Endothelial cell of umbilical vein (primary cell): ENCODE results near the gene PLXNA1. TPM values are rescaled to one million over a fixed set of nuclear protein-coding genes. Genes with fewer than 3 reads are reported as not detected.

Experiments
- BruUV-seq: library from RNA; stranded (reverse); fragments of 400-500 nt; replicated peaks from 2 replicates; lab custom pipeline; 2021; lab: Mats Ljungman, UMichigan
- CTCF ChIA-PET: fragments of 300-600, 350-600 bp; sonication (Branson Sonifier 250); formaldehyde crosslinking; loops from one replicate; lab custom pipeline; 2021; ENCODE audit warnings: antibody characterized with exemption, inconsistent platforms; lab: Charles Lee
- POLR2A ChIA-PET: fragments of 300-600, 350-600 bp; sonication (Branson Sonifier 250); formaldehyde crosslinking; loops from one replicate; lab custom pipeline; 2021; ENCODE audit warnings: antibody characterized with exemption, inconsistent platforms; lab: Charles Lee
- DNase-seq: peaks from one replicate; pipeline ENCODE4 v3.0.0-alpha.2; 2011; ENCODE audit warnings: low read depth, low spot score
- FAIRE-seq: peaks from 2 replicates; lab custom pipeline; 2011; peaks lifted over from hg19 to GRCh38; lab: Jason Lieb, UNC
- H2AFZ ChIP-seq: 2 replicates; pipeline ENCODE4 v1.6.0; 2012; ENCODE audit warnings: low read depth, low read length, control low read depth, inconsistent platforms
- H3K27ac ChIP-seq: 2 replicates; pipeline ENCODE4 v1.5.1; 2011; ENCODE audit warnings: low read depth, mild to moderate bottlenecking, control low read depth, low read length, moderate library complexity; ENCODE audit not compliant: insufficient read depth
- H3K27me3 ChIP-seq, 2 experiments: 2 replicates each; pipeline versions ENCODE4 v1.6.0 to v1.6.1; 2011; ENCODE audit warnings: low read length in 2 of 2, mixed read lengths in 1 of 2; ENCODE audit not compliant: control insufficient read depth in 2 of 2, insufficient read depth in 2 of 2
- H3K36me3 ChIP-seq, 2 experiments: 2 replicates in 1 of 2; 3 replicates in 1 of 2; pipeline ENCODE4 v1.5.1; 2011; ENCODE audit warnings: low read length in 2 of 2, mild to moderate bottlenecking in 1 of 2, moderate library complexity in 1 of 2; ENCODE audit not compliant: control insufficient read depth in 2 of 2, insufficient read depth in 2 of 2; ENCODE audit errors: extremely low read depth in 1 of 2
- H3K4me1 ChIP-seq: 3 replicates; pipeline ENCODE4 v1.5.1; 2011; ENCODE audit warnings: mild to moderate bottlenecking, low read length; ENCODE audit not compliant: control insufficient read depth, insufficient read depth; ENCODE audit errors: extremely low read depth
- H3K4me2 ChIP-seq: 2 replicates; pipeline ENCODE4 v1.6.1; 2011; ENCODE audit warnings: low read length, control low read depth, mixed read lengths; ENCODE audit not compliant: insufficient read depth
- H3K4me3 ChIP-seq, 3 experiments: fragments of 200-600 bp in 1 of 3; sonication (generic), shearing (Covaris generic) in 1 of 3; replicated peaks in 1 of 3; 2 replicates each; pipeline ENCODE4 v1.5.1; 2011 to 2016; ENCODE audit warnings: control low read depth in 3 of 3, low read length in 3 of 3, mild to moderate bottlenecking in 2 of 3, inconsistent platforms in 1 of 3, low read depth in 1 of 3, moderate library complexity in 1 of 3; ENCODE audit not compliant: insufficient read depth in 1 of 3
- H3K79me2 ChIP-seq: 2 replicates; pipeline ENCODE4 v1.6.0; 2012; ENCODE audit warnings: low read length, inconsistent platforms; ENCODE audit not compliant: control insufficient read depth, insufficient read depth
- H3K9ac ChIP-seq: replicated peaks from 2 replicates; pipeline ENCODE3; 2011; ENCODE audit warnings: low read length, control low read depth; ENCODE audit not compliant: insufficient read depth; ENCODE audit errors: extremely low read depth
- H3K9me1 ChIP-seq: replicated peaks from 3 replicates; pipeline ENCODE4 v1.6.0; 2011; ENCODE audit warnings: mild to moderate bottlenecking, low read length; ENCODE audit not compliant: control insufficient read depth, insufficient read depth; ENCODE audit errors: extremely low read depth
- H3K9me3 ChIP-seq: replicated peaks from 2 replicates; pipeline ENCODE4 v1.5.1; 2012; ENCODE audit warnings: low read length, inconsistent platforms; ENCODE audit not compliant: control insufficient read depth, insufficient read depth
- H4K20me1 ChIP-seq: replicated peaks from 2 replicates; pipeline ENCODE3; 2011; ENCODE audit warnings: mild to moderate bottlenecking, low read length; ENCODE audit not compliant: control insufficient read depth, insufficient read depth; ENCODE audit errors: extremely low read depth
- CTCF ChIP-seq, 2 donors: IDR thresholded peaks; 1 replicate in 1 of 2; 2 replicates in 1 of 2; pipeline ENCODE4 v1.5.1; 2011; ENCODE audit warnings: low read length in 2 of 2, mild to moderate bottlenecking in 2 of 2, moderate library complexity in 2 of 2, control low read depth in 1 of 2, inconsistent platforms in 1 of 2, low read depth in 1 of 2; ENCODE audit not compliant: insufficient read depth in 1 of 2; ENCODE audit errors: extremely low read depth in 1 of 2
- EZH2 ChIP-seq: IDR thresholded peaks from 2 replicates; pipeline ENCODE4 v1.6.1; 2012; ENCODE audit warnings: borderline replicate concordance, low read depth, mild to moderate bottlenecking, moderate library complexity, low read length, inconsistent platforms; ENCODE audit not compliant: severe bottlenecking
- FOS ChIP-seq: IDR thresholded peaks from 2 replicates; pipeline ENCODE4 v1.6.1; 2011; ENCODE audit warnings: mild to moderate bottlenecking, low read length, moderate library complexity, borderline replicate concordance; ENCODE audit not compliant: insufficient read depth
- GATA2 ChIP-seq: IDR thresholded peaks from 2 replicates; pipeline ENCODE4 v1.7.0; 2011; ENCODE audit warnings: low read depth, mild to moderate bottlenecking, moderate library complexity, mixed read lengths, low read length; ENCODE audit not compliant: insufficient read length, insufficient read depth
- JUN ChIP-seq: IDR thresholded peaks from 2 replicates; pipeline ENCODE4 v1.6.1; 2011; ENCODE audit warnings: borderline replicate concordance, low read depth; ENCODE audit not compliant: insufficient read length, insufficient read depth
- MYC ChIP-seq: IDR thresholded peaks from one replicate; pipeline ENCODE4 v1.6.1; 2011; ENCODE audit warnings: mild to moderate bottlenecking, low read depth, low read length
- POLR2A ChIP-seq: IDR thresholded peaks from 2 replicates; pipeline ENCODE4 v1.6.1; 2012; ENCODE audit warnings: low read depth, mild to moderate bottlenecking, control low read depth, low read length
- POLR2AphosphoS5 ChIP-seq: IDR thresholded peaks from 2 replicates; pipeline ENCODE4 v1.6.1; 2012; ENCODE audit warnings: low read depth, mild to moderate bottlenecking, control low read depth, low read length, moderate library complexity; ENCODE audit not compliant: insufficient read depth
- dilution Hi-C: fragments of 300-500 bp; cut with MboI; formaldehyde crosslinking; loops from one replicate; pipeline ENCODE4 v1.15.0; 2019; ENCODE audit warnings: low sequenced_read_pairs; ENCODE audit not compliant: extremely low pct_ligation_motif_present
- intact Hi-C: fragments of 100-400 bp; cut with micrococcal nuclease; formaldehyde crosslinking; loops from one replicate; pipeline ENCODE4 v1.10.0; 2022
- polyA plus RNA-seq, 4 experiments: library from polyadenylated mRNA; depleted of rRNA in 3 of 4; stranded (reverse) in 3 of 4; unstranded in 1 of 4; fragments of >200 nt; gene quantifications; 2 replicates each; pipeline versions ENCODE4 v1.2.1 to v1.2.3, GENCODE V29; 2011 to 2012; ENCODE audit warnings: missing spikeins in 1 of 4
- total RNA-seq: library from RNA; stranded (reverse); gene quantifications from 2 replicates; pipeline ENCODE4 v1.2.3, GENCODE V29; 2021
- TF ChIP-seq, protein P1 (sequence below): IDR thresholded peaks from 2 replicates; pipeline ENCODE4 v1.6.1; 2011; ENCODE audit not compliant: insufficient read depth, insufficient read length

Gene PLXNA1
- total and polyA plus RNA-seq, 2 donors (not counting 3 experiments of a cell fraction or from before 2014, with no cell fraction given): 14.1 to 18.4 TPM

DNA sequence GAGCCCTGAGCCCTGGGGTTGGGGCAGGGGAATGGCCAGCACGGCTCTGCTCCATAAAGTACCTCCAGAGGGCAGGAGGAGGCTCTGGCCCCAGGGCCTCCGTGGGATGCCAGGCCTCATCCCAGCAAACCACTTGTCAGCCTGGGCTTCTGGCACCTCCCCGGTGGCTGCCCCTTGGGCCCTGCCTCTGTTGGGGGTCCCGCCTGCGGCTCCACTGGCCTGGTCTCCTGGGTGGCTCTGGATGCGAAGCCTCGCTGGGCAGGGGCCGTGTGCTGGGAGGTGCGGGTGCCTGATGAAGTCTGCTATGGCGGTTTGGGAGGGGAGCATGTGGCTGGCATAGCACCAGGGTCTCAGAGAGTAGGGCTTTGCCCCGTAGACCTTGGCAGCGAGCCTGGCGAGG is 37.6 kb downstream of the PLXNA1 start:
- H3K36me3 ChIP-seq: peaks cover 0 to 3% of the 10 kb centered on the region in 2 experiments
- FAIRE-seq (no peak), DNase-seq (no peak)
- no TSS peak for BruUV-seq
- no peak overlapping the region for H3K4me2 ChIP-seq
- H3K4me1 ChIP-seq: no peaks in the 10 kb centered on the region
- H3K9me1 ChIP-seq: no peaks in the 10 kb centered on the region
- no peaks in the 10 kb centered on the region for H4K20me1 ChIP-seq
- no peak overlapping the region for H2AFZ ChIP-seq
- H3K79me2 ChIP-seq: no peaks in the 10 kb centered on the region
- no peak for TF ChIP-seq JUN
- no peak for TF ChIP-seq GATA2
- no peak overlapping the region for H3K9ac ChIP-seq
- H3K4me3 ChIP-seq: no peak overlapping the region
- dilution Hi-C loops: no loop called here
- H3K27me3 ChIP-seq: no peaks in the 10 kb centered on the region
- POLR2A ChIA-PET: no interaction called here
- CTCF ChIA-PET: no interaction called here
- intact Hi-C loops: no loop called here
- H3K9me3 ChIP-seq: no peaks in the 10 kb centered on the region
- no peak overlapping the region for H3K27ac ChIP-seq

DNA sequence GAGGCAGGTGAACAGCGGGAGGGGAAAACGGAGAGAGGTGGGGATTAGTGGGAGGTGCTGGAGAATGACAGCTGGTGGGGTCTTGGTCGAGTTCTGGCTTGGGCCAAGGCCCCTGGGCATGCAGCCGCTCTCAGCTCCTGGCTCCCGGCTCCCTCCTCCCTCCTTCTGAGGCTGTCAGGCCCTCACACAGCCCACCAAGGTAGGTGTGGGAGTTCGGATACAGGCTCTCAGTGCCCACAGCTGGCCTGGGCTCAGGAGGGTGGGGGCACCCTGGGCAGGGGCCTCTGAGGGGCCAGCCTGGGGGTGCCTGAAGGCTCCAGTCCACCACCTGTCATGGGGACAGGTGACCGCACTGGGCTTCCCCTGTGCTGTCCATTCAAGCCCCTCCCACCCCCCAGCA is 39.9 kb downstream of the PLXNA1 start:
- Histone ChIP-seq H3K9me3 (no peaks in the 10 kb centered on the region), H3K36me3 (peaks cover 0 to 1% of the 10 kb centered on the region in 2 experiments), H3K27me3 (no peaks in the 10 kb centered on the region), H3K79me2 (no peaks in the 10 kb centered on the region), H3K27ac (no peak overlapping the region), H3K9me1 (no peaks in the 10 kb centered on the region), H3K4me3 (no peak overlapping the region), H3K4me1 (no peaks in the 10 kb centered on the region), H3K9ac (no peak overlapping the region), H4K20me1 (no peaks in the 10 kb centered on the region), H2AFZ (no peak overlapping the region), H3K4me2 (no peak overlapping the region)
- intact Hi-C loops (no loop called here), dilution Hi-C loops (no loop called here)
- POLR2A ChIA-PET: no interaction called here
- no peak for FAIRE-seq
- CTCF ChIA-PET: no interaction called here
- DNase-seq: no peak
- TF ChIP-seq EZH2 (no peak), GATA2 (no peak), POLR2AphosphoS5 (no peak), FOS (no peak), CTCF (IDR thresholded peaks at IDR 0.05; ENCODE audit: extremely low read depth in 1 of 2, insufficient read depth in 1 of 2, low read depth in 1 of 2, low read length in 2 of 2) (no peak), MYC (no peak), POLR2A (no peak)
- TF ChIP-seq, protein P1, sequence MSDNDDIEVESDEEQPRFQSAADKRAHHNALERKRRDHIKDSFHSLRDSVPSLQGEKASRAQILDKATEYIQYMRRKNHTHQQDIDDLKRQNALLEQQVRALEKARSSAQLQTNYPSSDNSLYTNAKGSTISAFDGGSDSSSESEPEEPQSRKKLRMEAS: no peak
- no TSS peak for BruUV-seq
